K562 (cell line): ENCODE measurements around the gene DCLK1. TPM values are rescaled to one million over a fixed set of nuclear protein-coding genes. Genes with fewer than 3 reads are reported as not detected.

Experiments
- ATAC-seq: fragments of 200-7000 bp; cut with Tn5 transposase; 3 replicates; pipeline ENCODE4 v1.9.1; 2020; ENCODE audit warnings: moderate library complexity
- BruUV-seq: library from RNA; stranded (reverse); fragments of 400-500 nt; replicated peaks from 2 replicates; lab custom pipeline; 2021; lab: Mats Ljungman, UMichigan
- CTCF ChIA-PET: fragments of 300-600 bp; formaldehyde crosslinking; extraction: SDS; loops from one replicate; lab custom pipeline; 2021; ENCODE audit warnings: low intra/inter-chr PET ratio; lab: Yijun Ruan, JAX
- POLR2A ChIA-PET: fragments of 300-600, 350-650 bp; sonication (Branson Sonifier 250); formaldehyde crosslinking; extraction: SDS; loops from one replicate; lab custom pipeline; 2021; ENCODE audit warnings: antibody characterized with exemption, inconsistent platforms; lab: Yijun Ruan, JAX
- DNase-seq, 4 experiments: peaks; one replicate each; pipeline versions ENCODE4 v3.0.0 to v3.0.0-alpha.2; 2011 to 2018; ENCODE audit warnings: low spot score in 3 of 4, mixed read lengths in 3 of 4; ENCODE audit errors: extremely low read depth in 1 of 4
- FAIRE-seq: peaks from 2 replicates; lab custom pipeline; 2011; peaks lifted over from hg19 to GRCh38; lab: Jason Lieb, UNC
- H2AFZ ChIP-seq: 2 replicates; pipeline ENCODE4 v1.6.0; 2011; ENCODE audit warnings: low read depth, low read length, control low read depth, inconsistent platforms
- H3K27ac ChIP-seq: fragments of 200-600 bp; 3 replicates; pipeline ENCODE4 v1.8.0; 2011; ENCODE audit warnings: low read depth, mild to moderate bottlenecking, control low read depth, inconsistent platforms, low read length, moderate library complexity, mixed read lengths; ENCODE audit errors: extremely low read depth
- H3K27me3 ChIP-seq, 2 experiments: fragments of 300-600 bp in 1 of 2; 2 replicates in 1 of 2; 3 replicates in 1 of 2; pipeline versions ENCODE4 v1.6.0 to v1.8.0; 2011; ENCODE audit warnings: inconsistent platforms in 2 of 2, low read length in 2 of 2, mild to moderate bottlenecking in 1 of 2, mixed read lengths in 1 of 2, moderate library complexity in 1 of 2; ENCODE audit not compliant: control insufficient read depth in 2 of 2, insufficient read depth in 2 of 2
- H3K36me3 ChIP-seq: fragments of 300-600 bp; 3 replicates; pipeline ENCODE4 v1.8.0; 2011; ENCODE audit warnings: mild to moderate bottlenecking, low read length, inconsistent platforms; ENCODE audit not compliant: control insufficient read depth, insufficient read depth
- H3K4me1 ChIP-seq, 2 experiments: fragments of 200-600 bp in 1 of 2; replicated peaks in 1 of 2; 2 replicates in 1 of 2; 3 replicates in 1 of 2; pipeline versions ENCODE4 v1.5.1 to v1.8.0; 2011; ENCODE audit warnings: inconsistent platforms in 2 of 2, low read length in 2 of 2, mild to moderate bottlenecking in 1 of 2, mixed read lengths in 1 of 2, moderate library complexity in 1 of 2; ENCODE audit not compliant: control insufficient read depth in 2 of 2, insufficient read depth in 2 of 2
- H3K4me2 ChIP-seq: 2 replicates; pipeline ENCODE4 v1.6.1; 2011; ENCODE audit warnings: low read length, control low read depth, inconsistent platforms, mixed read lengths; ENCODE audit not compliant: insufficient read depth
- H3K4me3 ChIP-seq: fragments of 200-600 bp; sonication (generic), shearing (Covaris generic); 2 replicates; pipeline ENCODE4 v1.5.1; 2016; ENCODE audit warnings: control low read depth, inconsistent platforms
- H3K79me2 ChIP-seq: fragments of 200-600 bp; 3 replicates; pipeline ENCODE4 v1.8.0; 2011; ENCODE audit warnings: low read length, inconsistent platforms; ENCODE audit not compliant: control insufficient read depth, insufficient read depth
- H3K9ac ChIP-seq, 2 experiments: 2 replicates each; pipeline versions ENCODE4 v1.6.0 to v1.6.1; 2011; ENCODE audit warnings: low read depth in 2 of 2, low read length in 2 of 2, control low read depth in 1 of 2, inconsistent platforms in 1 of 2, mild to moderate bottlenecking in 1 of 2, mixed read lengths in 1 of 2; ENCODE audit not compliant: insufficient read depth in 1 of 2
- H3K9me1 ChIP-seq: one replicate; pipeline ENCODE4 v1.6.0; 2011; ENCODE audit warnings: inconsistent platforms, mild to moderate bottlenecking, low read length, moderate library complexity; ENCODE audit not compliant: control insufficient read depth, insufficient read depth
- H3K9me3 ChIP-seq: replicated peaks from 2 replicates; pipeline ENCODE4 v1.5.1; 2011; ENCODE audit warnings: low read depth, low read length, inconsistent platforms; ENCODE audit not compliant: control insufficient read depth, insufficient read depth
- H4K20me1 ChIP-seq: replicated peaks from 2 replicates; pipeline ENCODE4 v1.6.1; 2011; ENCODE audit warnings: low read length, inconsistent platforms, mixed read lengths; ENCODE audit not compliant: control insufficient read depth, insufficient read depth
- ELF4 ChIP-seq: fragments of 450-650 bp; formaldehyde crosslinking; IDR thresholded peaks from 2 replicates; pipeline ENCODE4 v1.4.0; 2022; ENCODE audit warnings: missing genetic modification characterization
- HDAC2 ChIP-seq: fragments of 450-650 bp; IDR thresholded peaks from 2 replicates; pipeline ENCODE4 v1.6.1; 2016; ENCODE audit warnings: mild to moderate bottlenecking
- ZNF175 ChIP-seq: fragments of 200-800 bp; sonication (Bioruptor generic); IDR thresholded peaks from 2 replicates; pipeline ENCODE4 v1.6.1; 2016; ENCODE audit warnings: low read depth, mild to moderate bottlenecking, missing genetic modification characterization, missing compliant biosample characterization
- ZNF316 ChIP-seq: fragments of 450-650 bp; IDR thresholded peaks from 2 replicates; pipeline ENCODE4 v1.6.1; 2016
- WGBS: fragments of 100-300 bp; shearing (Covaris generic); methylation state at CpG from one replicate; pipeline ENCODE4 v1.1.6; 2016; ENCODE audit warnings: low coverage, mixed read lengths; ENCODE audit not compliant: insufficient coverage; ENCODE audit errors: missing lambda C conversion rate; 5-methylcytosine and 5-hydroxymethylcytosine counted together
- in situ Hi-C: fragments of 300-500 bp; cut with MboI; formaldehyde crosslinking; loops from 4 replicates; pipeline ENCODE4 v1.15.0; 2018; ENCODE audit warnings: inconsistent platforms, mixed read lengths
- intact Hi-C: fragments of 100-400 bp; cut with micrococcal nuclease; formaldehyde crosslinking; loops from 2 replicates; pipeline ENCODE4 v1.14.2; 2022
- polyA plus RNA-seq, 8 experiments: library from polyadenylated mRNA; depleted of rRNA in 4 of 8; stranded (reverse) in 5 of 8; unstranded in 3 of 8; fragments of >200 nt; fragmentation: Nextera tagmentation in 2 of 8; fragmentation: Illumina TruSeq in 1 of 8; extraction: Ambion mirVana in 2 of 8; extraction: Trizol in 1 of 8; gene quantifications; 2 replicates each; pipeline versions ENCODE4 v1.2.1 to v1.2.3, GENCODE V29; 2011 to 2014; ENCODE audit warnings: inconsistent platforms in 1 of 8, missing spikeins in 1 of 8
- total RNA-seq, 7 experiments: library from RNA; depleted of rRNA in 6 of 7; stranded (reverse); fragments of >200 nt in 6 of 7; fragmentation: Illumina TruSeq in 2 of 7; extraction: Trizol in 2 of 7; gene quantifications; 2 replicates each; pipeline versions ENCODE4 v1.2.1 to v1.2.3, GENCODE V29; 2011 to 2021; ENCODE audit warnings: low replicate concordance in 1 of 7
- TF ChIP-seq, protein P1 (sequence below): fragments of 450-650 bp; IDR thresholded peaks from 2 replicates; pipeline ENCODE4 v1.6.1; 2018; ENCODE audit not compliant: partially characterized antibody
- TF ChIP-seq, protein P2 (sequence below): fragments of 250-450 bp; sonication (Bioruptor Pico); IDR thresholded peaks from 2 replicates; pipeline ENCODE4 v1.6.1; 2021; ENCODE audit warnings: mild to moderate bottlenecking
- TF ChIP-seq, protein P3 (sequence below): fragments of 250-450 bp; sonication (Bioruptor Pico); IDR thresholded peaks from 2 replicates; pipeline ENCODE4 v1.5.0; 2020; ENCODE audit warnings: mild to moderate bottlenecking, borderline replicate concordance
- TF ChIP-seq, protein P4 (sequence below): fragments of 450-650 bp; formaldehyde crosslinking; conservative IDR thresholded peaks from 2 replicates; pipeline ENCODE4 v1.4.0; 2022; ENCODE audit warnings: mild to moderate bottlenecking, missing genetic modification characterization

DCLK1 gene
- total and polyA plus RNA-seq, 9 of the 15 experiments (the other 6 are each of a cell fraction or from before 2014, with no cell fraction given) = 0.07 TPM; not detected in 8

DNA sequence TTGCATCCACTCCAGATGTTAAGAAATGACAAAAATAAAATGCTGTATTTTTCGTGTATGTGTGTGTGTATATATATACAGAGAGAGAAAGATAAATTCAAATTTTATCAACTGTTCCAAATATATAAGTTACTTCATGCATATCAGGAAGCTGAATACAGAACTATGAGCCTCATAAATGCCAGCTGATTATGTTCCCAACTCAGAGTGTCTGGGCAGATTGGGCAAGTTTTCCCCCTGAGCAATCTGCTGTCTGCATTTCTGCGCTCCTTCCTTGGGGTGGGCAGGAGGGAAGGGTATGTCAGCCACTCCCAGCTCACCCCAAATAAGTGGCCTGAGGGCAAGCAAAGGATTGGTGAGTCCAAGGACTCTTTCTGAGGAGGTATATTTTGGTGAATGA lies 154.1 kb downstream of the DCLK1 start:
- no peak for FAIRE-seq
- in situ Hi-C loops = loop anchor here (25.0 kb wide), 1 partner anchor 435 kb away; no protein-coding TSS in a partner anchor
- Histone ChIP-seq H3K36me3 (no peaks in the 10 kb centered on the region), H3K9ac (no peak overlapping the region)
- POLR2A ChIA-PET = no interaction called here
- TF ChIP-seq ELF4 (CRISPR knock-in tag) = no peak
- TF ChIP-seq, all 486 proteins: peak for 0
- no peaks in the 10 kb centered on the region for H3K27me3 ChIP-seq
- intact Hi-C loops = no loop called here
- no peak overlapping the region for H3K4me3 ChIP-seq
- no peak overlapping the region for H3K27ac ChIP-seq
- no TSS peak for BruUV-seq
- H3K4me2 ChIP-seq = no peak overlapping the region
- no peaks in the 10 kb centered on the region for H3K9me3 ChIP-seq
- no peaks in the 10 kb centered on the region for H4K20me1 ChIP-seq
- DNase-seq (no peak), ATAC-seq (no peak)
- H3K79me2 ChIP-seq = no peaks in the 10 kb centered on the region
- no peaks in the 10 kb centered on the region for H3K9me1 ChIP-seq
- CTCF ChIA-PET = no interaction called here
- 0% methylated on average over 1 of the region's 2 CpGs for WGBS
- no peaks in the 10 kb centered on the region for H3K4me1 ChIP-seq
- H2AFZ ChIP-seq = no peak overlapping the region

- no peaks in the 10 kb centered on the region for H3K9me1 ChIP-seq
- H4K20me1 ChIP-seq = no peaks in the 10 kb centered on the region
- in situ Hi-C loops (loop anchor here (25.0 kb wide), 1 partner anchor 436 kb away; no protein-coding TSS in a partner anchor), intact Hi-C loops (no loop called here)
- FAIRE-seq (no peak), DNase-seq (no peak), ATAC-seq (no peak)
- no peak overlapping the region for H3K4me3 ChIP-seq
- no peaks in the 10 kb centered on the region for H3K27me3 ChIP-seq
- H3K9me3 ChIP-seq = no peaks in the 10 kb centered on the region
- no peaks in the 10 kb centered on the region for H3K4me1 ChIP-seq
- no peak overlapping the region for H3K9ac ChIP-seq
- no peak overlapping the region for H3K4me2 ChIP-seq
- H3K36me3 ChIP-seq = no peaks in the 10 kb centered on the region
- H3K27ac ChIP-seq = no peak overlapping the region
- no TSS peak for BruUV-seq
- no peak overlapping the region for H2AFZ ChIP-seq
- ChIA-PET POLR2A (no interaction called here), CTCF (no interaction called here)
- 0% methylated on average over 5 of the region's 7 CpGs for WGBS
- H3K79me2 ChIP-seq = no peaks in the 10 kb centered on the region
- TF ChIP-seq ZNF175 (no peak), ZNF316 (no peak), HDAC2 (no peak)
- TF ChIP-seq, protein P1, sequence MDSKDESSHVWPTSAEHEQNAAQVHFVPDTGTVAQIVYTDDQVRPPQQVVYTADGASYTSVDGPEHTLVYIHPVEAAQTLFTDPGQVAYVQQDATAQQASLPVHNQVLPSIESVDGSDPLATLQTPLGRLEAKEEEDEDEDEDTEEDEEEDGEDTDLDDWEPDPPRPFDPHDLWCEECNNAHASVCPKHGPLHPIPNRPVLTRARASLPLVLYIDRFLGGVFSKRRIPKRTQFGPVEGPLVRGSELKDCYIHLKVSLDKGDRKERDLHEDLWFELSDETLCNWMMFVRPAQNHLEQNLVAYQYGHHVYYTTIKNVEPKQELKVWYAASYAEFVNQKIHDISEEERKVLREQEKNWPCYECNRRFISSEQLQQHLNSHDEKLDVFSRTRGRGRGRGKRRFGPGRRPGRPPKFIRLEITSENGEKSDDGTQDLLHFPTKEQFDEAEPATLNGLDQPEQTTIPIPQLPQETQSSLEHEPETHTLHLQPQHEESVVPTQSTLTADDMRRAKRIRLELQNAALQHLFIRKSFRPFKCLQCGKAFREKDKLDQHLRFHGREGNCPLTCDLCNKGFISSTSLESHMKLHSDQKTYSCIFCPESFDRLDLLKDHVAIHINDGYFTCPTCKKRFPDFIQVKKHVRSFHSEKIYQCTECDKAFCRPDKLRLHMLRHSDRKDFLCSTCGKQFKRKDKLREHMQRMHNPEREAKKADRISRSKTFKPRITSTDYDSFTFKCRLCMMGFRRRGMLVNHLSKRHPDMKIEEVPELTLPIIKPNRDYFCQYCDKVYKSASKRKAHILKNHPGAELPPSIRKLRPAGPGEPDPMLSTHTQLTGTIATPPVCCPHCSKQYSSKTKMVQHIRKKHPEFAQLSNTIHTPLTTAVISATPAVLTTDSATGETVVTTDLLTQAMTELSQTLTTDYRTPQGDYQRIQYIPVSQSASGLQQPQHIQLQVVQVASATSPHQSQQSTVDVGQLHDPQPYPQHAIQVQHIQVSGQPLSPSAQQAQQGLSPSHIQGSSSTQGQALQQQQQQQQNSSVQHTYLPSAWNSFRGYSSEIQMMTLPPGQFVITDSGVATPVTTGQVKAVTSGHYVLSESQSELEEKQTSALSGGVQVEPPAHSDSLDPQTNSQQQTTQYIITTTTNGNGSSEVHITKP = no peak
- TF ChIP-seq, protein P2, sequence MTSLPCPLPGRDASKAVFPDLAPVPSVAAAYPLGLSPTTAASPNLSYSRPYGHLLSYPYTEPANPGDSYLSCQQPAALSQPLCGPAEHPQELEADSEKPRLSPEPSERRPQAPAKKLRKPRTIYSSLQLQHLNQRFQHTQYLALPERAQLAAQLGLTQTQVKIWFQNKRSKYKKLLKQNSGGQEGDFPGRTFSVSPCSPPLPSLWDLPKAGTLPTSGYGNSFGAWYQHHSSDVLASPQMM = no peak
- TF ChIP-seq, protein P3, sequence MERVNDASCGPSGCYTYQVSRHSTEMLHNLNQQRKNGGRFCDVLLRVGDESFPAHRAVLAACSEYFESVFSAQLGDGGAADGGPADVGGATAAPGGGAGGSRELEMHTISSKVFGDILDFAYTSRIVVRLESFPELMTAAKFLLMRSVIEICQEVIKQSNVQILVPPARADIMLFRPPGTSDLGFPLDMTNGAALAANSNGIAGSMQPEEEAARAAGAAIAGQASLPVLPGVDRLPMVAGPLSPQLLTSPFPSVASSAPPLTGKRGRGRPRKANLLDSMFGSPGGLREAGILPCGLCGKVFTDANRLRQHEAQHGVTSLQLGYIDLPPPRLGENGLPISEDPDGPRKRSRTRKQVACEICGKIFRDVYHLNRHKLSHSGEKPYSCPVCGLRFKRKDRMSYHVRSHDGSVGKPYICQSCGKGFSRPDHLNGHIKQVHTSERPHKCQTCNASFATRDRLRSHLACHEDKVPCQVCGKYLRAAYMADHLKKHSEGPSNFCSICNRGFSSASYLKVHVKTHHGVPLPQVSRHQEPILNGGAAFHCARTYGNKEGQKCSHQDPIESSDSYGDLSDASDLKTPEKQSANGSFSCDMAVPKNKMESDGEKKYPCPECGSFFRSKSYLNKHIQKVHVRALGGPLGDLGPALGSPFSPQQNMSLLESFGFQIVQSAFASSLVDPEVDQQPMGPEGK (CRISPR knock-in tag) = no peak
- TF ChIP-seq, protein P4, sequence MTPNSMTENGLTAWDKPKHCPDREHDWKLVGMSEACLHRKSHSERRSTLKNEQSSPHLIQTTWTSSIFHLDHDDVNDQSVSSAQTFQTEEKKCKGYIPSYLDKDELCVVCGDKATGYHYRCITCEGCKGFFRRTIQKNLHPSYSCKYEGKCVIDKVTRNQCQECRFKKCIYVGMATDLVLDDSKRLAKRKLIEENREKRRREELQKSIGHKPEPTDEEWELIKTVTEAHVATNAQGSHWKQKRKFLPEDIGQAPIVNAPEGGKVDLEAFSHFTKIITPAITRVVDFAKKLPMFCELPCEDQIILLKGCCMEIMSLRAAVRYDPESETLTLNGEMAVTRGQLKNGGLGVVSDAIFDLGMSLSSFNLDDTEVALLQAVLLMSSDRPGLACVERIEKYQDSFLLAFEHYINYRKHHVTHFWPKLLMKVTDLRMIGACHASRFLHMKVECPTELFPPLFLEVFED = no peak
Measured at GRCh38 chr13:35976126-35976525, 155.1 kb downstream of the DCLK1 start.
